ENCODE data around the gene TNS3. TPM values are rescaled to one million over a fixed set of nuclear protein-coding genes. Genes with fewer than 3 reads are reported as not detected.

The TNS3 gene
- total RNA-seq, 2 donors from 2014 or later, result 0.37 to 0.71 TPM

DNA sequence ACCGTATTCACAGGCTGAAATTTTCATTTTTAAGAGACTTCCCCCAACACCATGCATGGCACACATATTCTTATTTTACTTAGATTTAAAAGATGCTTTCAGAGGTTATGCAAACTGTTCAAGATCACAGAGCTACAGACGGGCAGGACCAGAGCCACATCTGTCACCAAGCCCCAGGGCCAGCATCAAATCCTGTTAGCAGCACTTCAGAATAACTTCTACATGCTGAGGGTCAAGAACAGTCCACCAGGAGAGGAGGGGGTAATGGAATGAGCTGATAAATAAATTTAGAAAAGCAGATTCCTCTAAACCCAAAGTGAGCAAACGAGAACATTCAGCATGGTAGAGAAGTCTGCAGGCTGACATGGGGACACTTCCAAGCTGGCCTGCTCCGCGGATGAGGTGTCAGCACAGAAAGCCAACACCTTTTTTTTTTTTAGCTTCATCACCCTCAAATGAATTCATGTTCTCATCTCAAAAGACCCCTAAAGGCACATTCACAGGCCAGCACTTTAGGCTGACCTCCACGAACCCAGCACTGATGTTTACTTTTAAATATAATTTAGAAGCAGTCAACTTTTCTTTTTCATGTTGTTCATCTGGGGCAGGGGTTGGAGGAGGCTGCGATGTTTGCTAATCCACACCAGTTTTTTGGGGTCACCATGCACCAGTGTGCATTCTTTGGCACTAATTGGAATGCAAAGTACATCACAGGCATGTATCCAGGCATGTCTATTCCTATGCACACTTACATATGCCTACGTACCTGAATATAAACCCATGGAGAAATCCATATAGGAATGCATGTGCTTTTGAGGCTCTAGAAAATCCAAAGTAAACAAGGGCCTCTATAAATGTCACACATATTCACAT is 249.0 kb downstream of the TNS3 start:
- no peaks in the 10 kb centered on the region for H3K36me3 Mint-ChIP-seq (ENCODE audit: low read depth)
- H3K27me3 Mint-ChIP-seq, result no peaks in the 10 kb centered on the region
- ATAC-seq (replicated peaks), result no peak
- H3K27ac Mint-ChIP-seq, result no peak overlapping the region
- H3K4me1 Mint-ChIP-seq, result no peaks in the 10 kb centered on the region
- H3K4me3 Mint-ChIP-seq, result no peak overlapping the region
- peaks cover 5% of the 10 kb centered on the region for H3K9me3 Mint-ChIP-seq

DNA sequence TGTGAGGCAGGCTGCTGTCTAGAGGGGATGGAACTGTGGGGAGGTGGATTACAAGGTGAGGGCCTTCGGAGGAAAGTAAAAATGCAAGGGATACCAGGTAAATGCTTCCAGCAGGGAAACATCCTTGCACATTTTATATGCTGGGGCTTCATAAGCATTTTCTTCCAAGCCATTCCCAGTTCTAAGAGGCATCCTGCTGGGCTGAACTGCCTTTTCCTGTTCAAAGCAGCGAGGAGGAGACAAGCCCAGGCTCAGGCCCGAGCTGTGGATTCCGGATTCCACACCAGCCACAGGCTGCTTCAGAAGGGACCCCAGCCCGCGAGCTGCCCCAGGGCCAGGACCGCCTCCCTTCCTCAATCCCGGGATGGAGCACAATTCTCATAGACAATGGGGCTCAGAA is 249.7 kb downstream of the TNS3 start:
- Mint-ChIP-seq H3K4me1 (no peaks in the 10 kb centered on the region), H3K36me3 (ENCODE audit: low read depth) (no peaks in the 10 kb centered on the region), H3K9me3 (no peaks in the 10 kb centered on the region), H3K4me3 (no peak overlapping the region), H3K27ac (no peak overlapping the region), H3K27me3 (no peaks in the 10 kb centered on the region)
- ATAC-seq (replicated peaks), result no peak

DNA sequence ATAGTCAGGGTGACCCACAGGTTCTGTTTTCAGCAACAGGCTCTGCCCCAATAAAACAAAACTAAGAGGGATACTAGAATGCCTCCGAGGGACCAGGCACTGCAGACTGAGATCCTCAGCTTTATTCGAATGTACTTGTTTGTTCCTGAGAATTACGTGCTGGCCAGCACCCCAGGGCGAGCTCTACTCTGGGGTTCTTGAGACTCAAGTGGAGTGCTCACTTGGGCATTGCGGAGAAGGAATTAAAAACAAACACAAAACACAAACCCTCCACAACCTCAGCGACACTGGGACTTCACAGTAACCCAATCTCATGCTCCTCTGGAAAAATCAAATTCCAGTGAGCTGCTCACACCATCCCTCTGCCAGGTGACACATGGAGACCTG is 250.7 kb downstream of the TNS3 start:
- Mint-ChIP-seq H3K36me3 (ENCODE audit: low read depth) (no peaks in the 10 kb centered on the region), H3K9me3 (no peaks in the 10 kb centered on the region), H3K4me3 (no peak overlapping the region), H3K27me3 (no peaks in the 10 kb centered on the region), H3K27ac (no peak overlapping the region), H3K4me1 (no peaks in the 10 kb centered on the region)
- ATAC-seq (replicated peaks), result no peak

DNA sequence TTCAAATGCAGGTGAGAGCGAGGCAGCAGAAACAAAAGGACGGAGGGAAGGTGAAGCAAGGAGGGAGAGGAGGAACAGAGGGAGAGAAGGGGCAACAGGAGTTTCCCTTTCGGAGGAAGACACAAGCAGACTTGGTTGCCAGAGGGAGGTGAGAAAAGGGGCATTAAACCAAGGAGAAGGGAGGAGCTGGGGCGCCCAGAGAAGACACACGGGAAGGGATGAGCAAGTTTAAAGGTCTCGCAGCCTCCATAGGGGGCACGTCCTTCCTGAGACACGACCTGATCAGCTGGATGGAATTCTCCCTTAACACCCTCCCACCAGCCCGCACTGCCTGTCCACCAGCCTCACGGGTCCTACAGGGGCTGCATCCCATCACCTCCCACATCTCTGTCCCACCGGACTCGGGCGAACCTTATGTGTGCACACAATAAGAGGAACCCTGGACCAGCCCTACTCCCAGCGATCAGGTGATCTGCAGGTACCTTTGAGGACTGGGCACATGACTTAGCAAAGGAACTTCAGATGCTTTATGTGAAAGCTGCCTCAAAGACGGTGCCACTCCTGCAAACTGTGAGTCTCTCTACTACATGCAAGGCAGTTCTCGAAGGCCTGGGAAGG is 251.2 kb downstream of the TNS3 start:
- H3K27me3 Mint-ChIP-seq, result no peaks in the 10 kb centered on the region
- H3K4me3 Mint-ChIP-seq, result no peak overlapping the region
- H3K4me1 Mint-ChIP-seq, result no peaks in the 10 kb centered on the region
- no peaks in the 10 kb centered on the region for H3K36me3 Mint-ChIP-seq (ENCODE audit: low read depth)
- no peak for ATAC-seq (replicated peaks)
- no peak overlapping the region for H3K27ac Mint-ChIP-seq
- no peaks in the 10 kb centered on the region for H3K9me3 Mint-ChIP-seq

DNA sequence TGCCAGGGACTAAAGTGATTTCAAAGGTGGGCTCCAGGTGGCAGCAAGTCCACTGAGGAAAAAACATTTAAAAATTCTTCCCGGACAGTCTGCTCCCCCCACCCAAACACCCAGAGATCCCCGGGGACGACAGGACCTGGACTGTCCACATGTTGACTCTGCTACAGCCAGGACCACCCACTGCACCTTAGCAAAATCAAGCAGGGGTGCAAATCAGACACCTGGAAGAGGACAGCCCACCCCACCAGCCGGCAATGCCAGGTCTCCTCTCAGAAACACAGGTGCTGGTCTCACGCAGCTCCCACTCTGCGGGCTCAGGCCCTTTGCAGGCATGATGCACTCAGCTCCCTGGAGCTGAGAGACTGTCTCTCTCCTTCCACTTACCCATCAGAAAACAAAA is 251.9 kb downstream of the TNS3 start:
- Mint-ChIP-seq H3K4me1 (no peaks in the 10 kb centered on the region), H3K36me3 (ENCODE audit: low read depth) (no peaks in the 10 kb centered on the region), H3K9me3 (no peaks in the 10 kb centered on the region), H3K27me3 (no peaks in the 10 kb centered on the region), H3K27ac (no peak overlapping the region), H3K4me3 (no peak overlapping the region)
- no peak for ATAC-seq (replicated peaks)

DNA sequence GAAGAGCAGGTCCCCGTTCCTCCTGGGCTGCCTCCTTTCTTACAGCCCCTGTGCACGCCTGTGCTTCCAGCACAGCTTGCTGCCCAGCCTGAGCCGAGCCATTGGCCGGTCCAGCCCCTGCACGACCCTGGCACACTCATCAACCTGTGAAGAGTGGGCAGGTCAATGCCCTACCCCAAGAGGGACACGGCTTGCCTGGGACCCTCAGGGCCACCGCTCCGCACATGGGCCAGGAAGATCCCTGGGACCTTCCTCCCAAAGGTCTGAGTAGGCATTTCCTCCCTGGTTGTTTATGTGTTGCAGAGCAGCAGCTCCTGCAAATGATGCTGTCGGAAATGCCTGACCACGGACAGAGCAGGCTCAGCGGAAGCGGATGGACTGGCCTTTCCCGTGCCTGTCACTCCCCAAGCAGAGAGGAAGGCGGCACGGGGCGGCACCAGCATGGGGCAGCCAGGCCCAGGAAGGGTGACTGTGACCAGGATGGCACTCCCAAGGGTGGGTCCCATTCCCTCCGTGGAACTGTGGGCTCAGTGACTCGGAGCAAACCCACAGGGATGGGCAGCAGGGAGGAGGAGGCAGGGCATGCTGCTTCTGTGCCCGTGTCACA is 252.5 kb downstream of the TNS3 start:
- no peak overlapping the region for H3K4me3 Mint-ChIP-seq
- no peaks in the 10 kb centered on the region for H3K4me1 Mint-ChIP-seq
- no peaks in the 10 kb centered on the region for H3K27me3 Mint-ChIP-seq

DNA sequence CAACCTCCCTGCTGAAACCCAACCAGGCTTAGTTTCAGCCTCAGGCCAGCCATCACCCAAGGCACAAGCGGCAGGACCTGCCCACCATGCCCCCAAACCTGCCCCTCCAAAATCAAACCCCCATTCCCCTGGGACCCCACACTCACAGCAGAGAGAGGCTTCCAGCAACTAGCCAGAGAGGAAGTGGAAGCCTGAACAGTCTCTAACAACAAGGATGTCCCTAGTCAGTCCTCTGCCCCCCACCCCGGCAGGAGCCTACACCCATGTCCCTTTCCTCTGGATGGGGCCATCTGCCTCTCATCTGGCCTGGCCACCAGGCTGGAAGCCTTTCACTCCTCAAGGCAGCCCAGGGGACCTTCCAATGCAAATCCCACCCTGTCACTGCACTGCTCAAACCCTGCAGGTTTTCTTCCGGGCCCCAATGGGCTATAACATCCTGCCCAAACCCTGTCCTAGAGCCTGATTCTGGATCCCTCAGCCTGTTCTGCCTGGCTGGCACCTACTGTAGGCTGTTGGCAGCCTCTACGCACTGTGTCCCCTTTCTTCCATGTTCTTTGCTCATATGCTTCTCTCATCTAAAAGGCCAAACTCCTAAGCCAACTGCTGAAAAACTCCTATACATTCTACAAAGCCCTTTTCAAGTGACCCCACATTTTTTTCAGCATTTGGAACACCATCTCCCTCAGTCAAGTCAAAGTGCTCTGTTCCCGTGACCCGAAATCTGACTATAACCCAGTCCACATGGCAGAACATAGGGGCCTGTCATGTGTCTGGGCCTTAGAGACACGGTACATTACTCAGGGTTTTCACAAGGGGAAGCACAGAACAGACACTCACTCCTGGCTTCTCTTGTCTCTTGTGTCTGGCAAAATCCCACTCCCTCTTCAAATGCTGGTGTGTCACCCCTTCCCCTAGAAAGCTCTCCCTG is 253.3 kb downstream of the TNS3 start:
- Mint-ChIP-seq H3K9me3 (no peaks in the 10 kb centered on the region), H3K27me3 (no peaks in the 10 kb centered on the region), H3K27ac (no peak overlapping the region), H3K4me1 (no peaks in the 10 kb centered on the region), H3K36me3 (ENCODE audit: low read depth) (no peaks in the 10 kb centered on the region), H3K4me3 (no peak overlapping the region)
- ATAC-seq (replicated peaks), result no peak

More for the DNA sequence above, 252.5 kb downstream of the TNS3 start:
- no peak for ATAC-seq (replicated peaks)
- H3K27ac Mint-ChIP-seq, result no peak overlapping the region
- no peaks in the 10 kb centered on the region for H3K36me3 Mint-ChIP-seq (ENCODE audit: low read depth)
- H3K9me3 Mint-ChIP-seq, result no peaks in the 10 kb centered on the region

DNA sequence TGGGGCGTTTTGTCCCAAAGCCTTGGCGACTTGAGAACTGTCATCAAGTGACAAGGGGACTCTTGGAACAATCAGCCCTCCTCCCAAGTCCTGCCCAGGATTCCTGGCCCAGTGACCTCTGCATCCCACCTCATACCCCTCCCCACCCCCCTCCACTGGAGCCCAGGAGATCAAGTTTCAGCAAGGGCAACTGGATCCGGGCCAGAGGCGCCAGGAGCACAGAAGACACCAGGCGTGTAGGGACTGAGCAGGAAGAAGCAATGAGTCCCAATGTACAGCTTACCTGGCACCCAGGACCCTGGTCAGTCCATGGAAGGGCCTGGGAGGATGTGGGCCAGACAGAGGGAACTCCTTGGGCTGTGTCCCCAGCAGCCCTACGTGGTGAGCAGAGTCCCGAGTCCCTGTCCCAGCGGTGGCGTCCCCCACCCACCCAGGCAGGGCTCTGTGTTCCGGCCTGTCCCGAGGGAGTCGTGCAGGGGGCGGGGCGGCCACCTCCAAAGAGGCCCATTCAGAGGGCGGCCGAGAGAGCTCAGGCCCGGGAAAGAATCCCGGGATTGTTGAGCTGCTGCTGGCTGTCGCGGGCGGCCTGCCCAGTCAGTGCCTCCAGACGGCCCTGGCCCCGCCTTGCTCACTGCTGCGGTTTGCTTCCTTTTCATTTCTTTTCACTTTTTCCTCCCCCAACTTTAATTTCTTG is 254.1 kb downstream of the TNS3 start:
- Mint-ChIP-seq H3K9me3 (no peaks in the 10 kb centered on the region), H3K27ac (no peak overlapping the region), H3K4me3 (no peak overlapping the region), H3K4me1 (no peaks in the 10 kb centered on the region), H3K27me3 (no peaks in the 10 kb centered on the region), H3K36me3 (ENCODE audit: low read depth) (no peaks in the 10 kb centered on the region)
- no peak for ATAC-seq (replicated peaks)

DNA sequence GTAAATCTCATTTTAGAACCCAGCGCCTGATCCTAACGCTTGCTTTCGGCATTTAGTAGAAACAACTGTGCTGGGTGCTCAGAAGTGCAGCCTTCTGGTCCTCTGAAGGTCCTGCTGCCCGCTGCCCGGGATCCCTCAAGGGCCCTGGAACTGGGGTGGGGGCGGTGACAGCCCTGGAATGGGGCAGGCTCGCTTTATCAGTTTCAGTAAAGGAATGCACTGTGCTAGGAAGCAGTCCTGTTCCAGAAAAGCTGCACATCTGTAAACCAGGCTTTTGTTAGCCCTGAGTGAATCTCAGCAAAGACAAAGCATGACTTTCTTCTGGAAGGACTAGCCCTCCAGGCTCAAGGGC is 254.6 kb downstream of the TNS3 start:
- Mint-ChIP-seq H3K4me3 (no peak overlapping the region), H3K27me3 (no peaks in the 10 kb centered on the region), H3K27ac (no peak overlapping the region), H3K9me3 (no peaks in the 10 kb centered on the region), H3K36me3 (ENCODE audit: low read depth) (no peaks in the 10 kb centered on the region), H3K4me1 (no peaks in the 10 kb centered on the region)
- no peak for ATAC-seq (replicated peaks)

DNA sequence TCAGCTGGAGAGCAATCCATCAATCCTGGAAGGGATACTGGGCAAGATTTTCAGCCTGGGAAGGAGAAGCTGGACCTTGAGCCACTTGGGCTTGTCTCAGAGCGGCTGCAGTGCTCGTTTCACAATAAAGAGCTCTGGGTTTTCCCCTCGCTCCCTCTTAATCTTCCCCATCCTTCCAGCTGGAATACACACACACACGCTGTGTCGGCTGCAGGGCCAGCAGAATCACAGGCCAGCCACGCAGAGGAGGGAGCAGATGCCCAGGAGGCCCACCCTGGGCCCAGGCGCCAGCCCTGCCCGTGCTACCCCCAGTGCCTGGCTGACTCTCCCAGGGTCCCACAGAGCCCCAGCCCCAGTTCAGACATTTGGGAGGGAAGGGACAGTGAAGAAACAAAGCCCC is 255.1 kb downstream of the TNS3 start:
- Mint-ChIP-seq H3K27me3 (no peaks in the 10 kb centered on the region), H3K9me3 (no peaks in the 10 kb centered on the region), H3K36me3 (ENCODE audit: low read depth) (no peaks in the 10 kb centered on the region), H3K27ac (no peak overlapping the region), H3K4me1 (no peaks in the 10 kb centered on the region), H3K4me3 (no peak overlapping the region)
- ATAC-seq (replicated peaks), result no peak

DNA sequence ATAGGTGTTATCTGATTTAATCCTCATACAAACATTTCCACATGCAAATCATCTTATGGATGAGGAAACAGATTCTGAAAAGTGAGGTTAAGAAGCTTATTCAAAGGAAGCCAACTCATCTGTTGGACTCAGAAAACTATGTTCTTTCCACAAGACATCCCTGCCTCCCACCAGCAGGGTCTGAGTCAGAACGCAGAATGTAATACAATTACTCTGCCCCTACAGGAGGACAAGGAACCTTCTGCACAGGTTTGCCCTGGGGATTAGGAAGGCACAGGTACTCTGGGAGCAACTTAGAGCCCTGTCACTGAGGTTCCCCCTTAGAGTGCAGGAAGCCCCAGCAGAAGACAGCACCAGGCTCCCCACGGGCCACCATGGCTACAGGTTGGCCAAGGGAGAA is 255.7 kb downstream of the TNS3 start:
- Mint-ChIP-seq H3K27ac (no peak overlapping the region), H3K9me3 (no peaks in the 10 kb centered on the region), H3K27me3 (no peaks in the 10 kb centered on the region), H3K4me3 (no peak overlapping the region), H3K4me1 (no peaks in the 10 kb centered on the region), H3K36me3 (ENCODE audit: low read depth) (no peaks in the 10 kb centered on the region)
- no peak for ATAC-seq (replicated peaks)

DNA sequence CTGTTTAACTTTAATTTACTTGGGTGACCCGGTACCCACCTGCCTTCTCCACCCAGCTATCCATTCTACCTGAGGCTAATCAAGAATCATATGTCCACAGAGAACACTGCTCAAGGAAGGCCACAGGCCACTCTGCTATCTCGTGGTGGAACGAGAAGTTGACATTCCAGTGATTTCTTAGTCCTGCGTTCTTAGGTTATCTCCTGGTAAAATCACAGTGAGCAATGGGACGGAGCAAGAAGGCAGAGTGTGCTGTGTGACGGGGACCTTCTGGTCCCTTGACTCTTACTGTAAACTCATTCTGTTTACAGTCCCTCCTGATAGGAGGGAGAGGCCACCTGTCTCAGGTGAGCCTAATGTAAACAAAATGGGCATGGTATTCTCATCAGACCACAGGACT is 256.6 kb downstream of the TNS3 start:
- H3K36me3 Mint-ChIP-seq (ENCODE audit: low read depth), result no peaks in the 10 kb centered on the region
- no peaks in the 10 kb centered on the region for H3K4me1 Mint-ChIP-seq
- no peak overlapping the region for H3K4me3 Mint-ChIP-seq
- H3K9me3 Mint-ChIP-seq, result no peaks in the 10 kb centered on the region
- H3K27ac Mint-ChIP-seq, result no peak overlapping the region
- ATAC-seq (replicated peaks), result no peak
- peaks cover 3% of the 10 kb centered on the region for H3K27me3 Mint-ChIP-seq

DNA sequence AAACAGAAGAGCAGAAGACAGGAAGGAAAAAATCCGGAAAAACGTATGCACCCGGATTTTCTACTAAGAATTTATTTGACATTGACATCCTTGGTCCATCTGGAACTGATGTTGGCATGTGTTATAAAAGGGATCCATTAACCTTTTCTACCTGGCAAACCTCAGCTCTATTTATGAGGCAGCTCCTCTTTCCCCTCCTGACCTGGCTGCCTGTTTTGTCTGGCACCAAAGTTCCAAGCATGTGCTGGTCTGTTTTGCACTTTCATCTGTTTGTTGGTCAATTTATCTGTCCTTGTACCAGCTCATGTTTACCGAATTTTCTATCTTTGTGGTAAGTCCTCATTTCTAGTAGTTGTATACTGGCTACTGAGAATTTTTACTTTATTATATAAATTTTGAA is 258.0 kb downstream of the TNS3 start:
- ATAC-seq (replicated peaks), result no peak
- Mint-ChIP-seq H3K36me3 (ENCODE audit: low read depth) (no peaks in the 10 kb centered on the region), H3K4me3 (no peak overlapping the region)

DNA sequence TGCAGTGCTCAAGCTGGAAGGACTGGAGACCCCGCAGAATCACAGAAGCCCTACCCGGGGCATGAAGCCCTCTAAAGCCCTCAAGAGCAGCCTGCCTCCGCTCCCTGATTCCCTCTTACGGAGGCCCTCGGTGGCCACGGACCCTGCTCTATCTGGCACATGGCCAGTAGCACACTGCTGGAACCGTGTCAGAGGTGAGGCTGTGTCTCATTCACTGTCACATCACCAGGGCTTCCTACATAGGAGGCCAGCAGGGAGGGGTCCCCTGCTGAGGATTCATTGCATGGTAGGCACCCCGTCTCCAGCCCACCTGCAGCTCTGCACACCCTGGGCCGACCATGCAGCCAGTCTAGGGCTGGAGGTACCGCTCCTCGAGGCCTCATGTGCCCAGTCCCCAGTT is 259.2 kb downstream of the TNS3 start:
- Mint-ChIP-seq H3K4me3 (no peak overlapping the region), H3K9me3 (peaks cover 7% of the 10 kb centered on the region), H3K36me3 (ENCODE audit: low read depth) (no peaks in the 10 kb centered on the region), H3K27ac (no peak overlapping the region), H3K27me3 (peaks cover 9% of the 10 kb centered on the region), H3K4me1 (no peaks in the 10 kb centered on the region)
- no peak for ATAC-seq (replicated peaks)

More for the DNA sequence above, 258.0 kb downstream of the TNS3 start:
- Mint-ChIP-seq H3K27me3 (peaks cover 4% of the 10 kb centered on the region), H3K4me1 (no peaks in the 10 kb centered on the region), H3K27ac (no peak overlapping the region), H3K9me3 (no peaks in the 10 kb centered on the region)

All from activated T-helper 17 cell treated with anti-CD3 and anti-CD28 coated beads, Interleukin-2, amount 50 U/mL, for 72 hours (primary cell).